Vagina (tissue), 2 donors: Measurements from ENCODE around the gene TGFBRAP1.

Source experiments
- CTCF ChIP-seq, 3 experiments: fragments of 450-650 bp in 2 of 3; fragments of 200-600 bp in 1 of 3; sonication (generic) in 1 of 3; IDR thresholded peaks; one replicate each; pipeline ENCODE4 v1.5.1; 2017 to 2019; ENCODE audit warnings: antibody characterized with exemption in 3 of 3, mild to moderate bottlenecking in 2 of 3, moderate library complexity in 2 of 3
- POLR2A ChIP-seq, 2 donors: fragments of 450-650 bp; IDR thresholded peaks; one replicate each; pipeline ENCODE4 v1.6.1; 2017; ENCODE audit warnings: antibody characterized with exemption in 2 of 2, mild to moderate bottlenecking in 2 of 2, moderate library complexity in 2 of 2

- TF ChIP-seq CTCF (IDR thresholded peaks at IDR 0.05) (no peak), POLR2A (IDR thresholded peaks at IDR 0.05) (no peak)
Measured at GRCh38 chr2:105377871-105378270, 48.3 kb upstream of the TGFBRAP1 start.
